ENCODE results near the gene WDR5B. TPM values are rescaled to one million over a fixed set of nuclear protein-coding genes. Genes with fewer than 3 reads are reported as not detected.

WDR5B gene
- total RNA-seq, 1 donor from 2014 or later, result 11.8 TPM

DNA sequence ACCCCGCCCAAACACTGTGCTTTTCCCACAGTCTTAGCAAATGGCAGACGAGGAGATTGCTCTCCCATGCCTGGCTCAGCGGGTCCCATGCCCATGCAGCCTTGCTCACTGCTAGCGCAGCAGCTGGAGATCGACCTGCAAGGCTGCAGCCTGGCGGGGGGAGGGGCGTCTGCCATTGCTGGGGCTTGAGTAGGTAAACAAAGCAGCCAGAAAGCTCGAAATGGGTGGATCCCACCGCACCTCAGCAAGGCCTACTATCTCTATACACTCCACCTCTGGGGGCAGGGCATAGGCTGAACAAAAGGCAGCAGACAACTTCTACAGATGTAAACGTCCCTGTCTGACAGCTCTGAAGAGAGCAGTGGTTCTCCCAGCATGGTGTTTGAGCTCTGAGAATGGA, 27.2 kb upstream of the WDR5B start:
- Mint-ChIP-seq H3K4me3 (no peak overlapping the region), H3K27ac (no peak overlapping the region), H3K36me3 (peaks cover 52% of the 10 kb centered on the region), H3K9me3 (peaks cover 3% of the 10 kb centered on the region), H3K4me1 (no peaks in the 10 kb centered on the region), H3K27me3 (ENCODE audit: insufficient read depth, low read depth) (no peaks in the 10 kb centered on the region)
- Histone ChIP-seq H3K4me2 (peak overlapping the region; percentile 47), H3K9me3 (ENCODE audit: low read depth) (no peaks in the 10 kb centered on the region), H4K20me1 (ENCODE audit: low read depth) (no peaks in the 10 kb centered on the region), H3K9ac (no peak overlapping the region), H3K4me1 (peaks cover 12% of the 10 kb centered on the region), H3F3A (ENCODE audit: low read depth) (peaks cover 10% of the 10 kb centered on the region), H3K27ac (no peak overlapping the region), H3K4me3 (no peak overlapping the region), H2AFZ (replicated peaks) (no peak overlapping the region), H3K27me3 (no peaks in the 10 kb centered on the region), H3K79me2 (ENCODE audit: low read depth) (peaks cover 23% of the 10 kb centered on the region), H3K36me3 (peaks cover 11% of the 10 kb centered on the region)
- TF ChIP-seq, protein P1, sequence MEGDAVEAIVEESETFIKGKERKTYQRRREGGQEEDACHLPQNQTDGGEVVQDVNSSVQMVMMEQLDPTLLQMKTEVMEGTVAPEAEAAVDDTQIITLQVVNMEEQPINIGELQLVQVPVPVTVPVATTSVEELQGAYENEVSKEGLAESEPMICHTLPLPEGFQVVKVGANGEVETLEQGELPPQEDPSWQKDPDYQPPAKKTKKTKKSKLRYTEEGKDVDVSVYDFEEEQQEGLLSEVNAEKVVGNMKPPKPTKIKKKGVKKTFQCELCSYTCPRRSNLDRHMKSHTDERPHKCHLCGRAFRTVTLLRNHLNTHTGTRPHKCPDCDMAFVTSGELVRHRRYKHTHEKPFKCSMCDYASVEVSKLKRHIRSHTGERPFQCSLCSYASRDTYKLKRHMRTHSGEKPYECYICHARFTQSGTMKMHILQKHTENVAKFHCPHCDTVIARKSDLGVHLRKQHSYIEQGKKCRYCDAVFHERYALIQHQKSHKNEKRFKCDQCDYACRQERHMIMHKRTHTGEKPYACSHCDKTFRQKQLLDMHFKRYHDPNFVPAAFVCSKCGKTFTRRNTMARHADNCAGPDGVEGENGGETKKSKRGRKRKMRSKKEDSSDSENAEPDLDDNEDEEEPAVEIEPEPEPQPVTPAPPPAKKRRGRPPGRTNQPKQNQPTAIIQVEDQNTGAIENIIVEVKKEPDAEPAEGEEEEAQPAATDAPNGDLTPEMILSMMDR (IDR thresholded peaks at IDR 0.05), result no peak
- TF ChIP-seq EZH2phosphoT487 (IDR thresholded peaks at IDR 0.05) (no peak), EZH2 (IDR thresholded peaks at IDR 0.05) (no peak)
- DNase-seq (ENCODE audit: low spot score), result peak; percentile 56

DNA sequence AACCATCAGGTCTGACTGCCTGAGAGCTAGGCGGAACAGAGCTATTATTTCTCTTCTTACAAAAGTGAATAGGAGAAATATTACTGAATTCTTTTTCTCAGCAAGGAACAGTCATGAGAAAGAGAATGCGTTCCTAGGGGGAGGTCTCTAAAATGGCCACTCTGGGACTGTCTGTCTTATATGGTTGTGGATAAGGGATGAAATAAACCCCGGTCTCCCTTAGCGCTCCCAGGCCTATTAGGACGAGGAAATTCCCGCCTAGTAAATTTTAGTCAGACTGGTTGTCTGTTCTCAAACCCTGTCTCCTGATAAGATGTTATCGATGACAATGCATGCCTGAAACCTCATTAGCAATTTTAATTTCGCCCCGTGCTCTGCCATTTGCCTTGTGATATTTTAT, 20.1 kb upstream of the WDR5B start:
- H3K4me3 Mint-ChIP-seq, result no peak overlapping the region
- Histone ChIP-seq H2AFZ (replicated peaks) (no peak overlapping the region), H3K79me2 (ENCODE audit: low read depth) (no peaks in the 10 kb centered on the region), H3K9me3 (ENCODE audit: low read depth) (no peaks in the 10 kb centered on the region), H3K27me3 (no peaks in the 10 kb centered on the region), H3K9ac (no peak overlapping the region), H3F3A (ENCODE audit: low read depth) (no peaks in the 10 kb centered on the region), H3K4me1 (no peaks in the 10 kb centered on the region), H3K4me3 (no peak overlapping the region), H3K27ac (no peak overlapping the region), H3K4me2 (no peak overlapping the region), H3K36me3 (peaks cover 31% of the 10 kb centered on the region), H4K20me1 (ENCODE audit: low read depth) (no peaks in the 10 kb centered on the region)
- no peaks in the 10 kb centered on the region for H3K27me3 Mint-ChIP-seq (ENCODE audit: insufficient read depth, low read depth)
- no peak overlapping the region for H3K27ac Mint-ChIP-seq
- no peak for DNase-seq (ENCODE audit: low spot score)
- H3K36me3 Mint-ChIP-seq, result peaks cover 38% of the 10 kb centered on the region
- TF ChIP-seq EZH2phosphoT487 (IDR thresholded peaks at IDR 0.05) (no peak), EZH2 (IDR thresholded peaks at IDR 0.05) (no peak)
- TF ChIP-seq, protein P1 (IDR thresholded peaks at IDR 0.05), result no peak
- H3K9me3 Mint-ChIP-seq, result peaks cover 4% of the 10 kb centered on the region
- no peaks in the 10 kb centered on the region for H3K4me1 Mint-ChIP-seq

DNA sequence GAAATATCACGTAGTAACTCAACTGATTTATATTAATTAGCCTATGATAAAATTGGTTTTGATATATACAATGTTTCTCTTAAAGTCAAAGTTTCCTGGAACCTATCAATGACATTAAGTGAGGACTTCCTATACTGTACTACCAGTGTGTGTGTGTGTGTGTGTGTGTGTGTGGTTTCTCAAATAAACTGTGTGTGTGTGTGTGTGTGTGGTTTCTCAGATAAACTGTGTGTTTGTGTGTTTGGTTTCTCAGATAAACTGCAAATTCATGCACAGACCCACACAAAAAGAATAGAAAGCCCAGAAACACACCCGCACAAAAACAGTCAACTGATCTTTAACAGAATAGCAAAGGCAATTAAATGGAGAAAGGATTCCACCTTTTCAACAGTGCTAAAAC, 14.5 kb upstream of the WDR5B start:
- Mint-ChIP-seq H3K27ac (no peak overlapping the region), H3K4me3 (no peak overlapping the region), H3K4me1 (no peaks in the 10 kb centered on the region), H3K36me3 (peaks cover 44% of the 10 kb centered on the region), H3K27me3 (ENCODE audit: insufficient read depth, low read depth) (no peaks in the 10 kb centered on the region), H3K9me3 (no peaks in the 10 kb centered on the region)
- H3K36me3 ChIP-seq, result no peaks in the 10 kb centered on the region
- H3K27me3 ChIP-seq, result no peaks in the 10 kb centered on the region
- H2AFZ ChIP-seq (replicated peaks), result no peak overlapping the region
- no peak overlapping the region for H3K27ac ChIP-seq
- no peak for DNase-seq (ENCODE audit: low spot score)
- no peaks in the 10 kb centered on the region for H3K9me3 ChIP-seq (ENCODE audit: low read depth)
- peaks cover 19% of the 10 kb centered on the region for H3F3A ChIP-seq (ENCODE audit: low read depth)
- no peaks in the 10 kb centered on the region for H3K4me1 ChIP-seq
- H3K9ac ChIP-seq, result no peak overlapping the region
- H3K4me2 ChIP-seq, result no peak overlapping the region
- H4K20me1 ChIP-seq (ENCODE audit: low read depth), result no peaks in the 10 kb centered on the region
- H3K4me3 ChIP-seq, result no peak overlapping the region
- TF ChIP-seq EZH2 (IDR thresholded peaks at IDR 0.05) (no peak), EZH2phosphoT487 (IDR thresholded peaks at IDR 0.05) (no peak)
- TF ChIP-seq, protein P1 (IDR thresholded peaks at IDR 0.05), result no peak
- H3K79me2 ChIP-seq (ENCODE audit: low read depth), result no peaks in the 10 kb centered on the region
